D721Med (cell line): ENCODE data around the gene NEGR1.

ENCODE experiments used
- DNase-seq: peaks from one replicate; pipeline ENCODE4 v3.0.0; 2011; ENCODE audit warnings: low spot score; ENCODE audit not compliant: insufficient read length
- FAIRE-seq: peaks from 2 replicates; lab custom pipeline; 2011; peaks lifted over from hg19 to GRCh38; lab: Jason Lieb, UNC
- CTCF ChIP-seq: IDR thresholded peaks from 2 replicates; pipeline ENCODE4 v1.5.1; 2012; ENCODE audit warnings: mild to moderate bottlenecking, control low read depth; ENCODE audit not compliant: insufficient read depth; ENCODE audit errors: missing control alignments

The NEGR1 gene

GRCh38 chr1:72177711-72178110 is 104.6 kb downstream of the NEGR1 start:
- FAIRE-seq, result no peak

DNA sequence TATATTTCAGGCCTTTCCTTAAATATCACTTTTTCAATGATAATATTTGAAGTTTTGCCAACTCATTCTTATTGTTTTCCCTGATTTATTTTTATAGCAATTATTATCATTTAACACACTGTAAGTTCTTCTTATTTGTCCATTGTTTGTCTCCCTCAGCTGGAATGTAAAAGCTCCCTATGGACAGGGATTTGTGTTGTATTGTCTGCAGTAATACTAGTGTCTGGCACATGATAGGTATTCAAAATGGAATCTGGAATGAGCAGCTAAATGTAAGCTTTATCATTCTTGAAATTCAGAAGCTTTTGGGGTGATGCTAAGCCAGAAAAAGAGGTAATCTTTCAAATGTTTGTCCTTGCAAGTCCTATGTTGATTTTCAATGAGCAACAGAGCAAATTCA is 112.1 kb downstream of the NEGR1 start:
- TF ChIP-seq CTCF, result no peak
- FAIRE-seq (no peak), DNase-seq (no peak)

More at GRCh38 chr1:72177711-72178110, 104.6 kb downstream of the NEGR1 start:
- TF ChIP-seq CTCF, result no peak
- no peak for DNase-seq

DNA sequence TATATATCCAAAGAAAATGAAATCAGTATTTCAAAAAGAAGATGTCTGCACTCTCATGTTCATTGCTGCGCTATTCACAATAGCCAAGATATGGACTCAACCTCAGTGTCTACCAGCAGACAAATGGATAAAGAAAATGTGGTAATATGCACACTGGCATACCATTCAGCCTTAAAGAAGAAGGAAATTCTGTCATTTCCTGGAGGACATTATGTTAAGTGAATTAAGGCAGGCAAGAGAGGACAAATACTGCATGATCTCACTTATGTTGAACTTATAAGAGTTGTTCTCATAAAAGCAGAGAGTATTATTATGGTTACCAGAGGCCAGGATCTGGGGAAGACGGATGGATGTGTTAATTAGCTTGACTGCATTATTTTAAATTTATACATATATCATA is 115.9 kb downstream of the NEGR1 start:
- DNase-seq (no peak), FAIRE-seq (no peak)
- no peak for TF ChIP-seq CTCF

GRCh38 chr1:72150508-72150907 is 131.8 kb downstream of the NEGR1 start:
- no peak for FAIRE-seq
- no peak for DNase-seq

DNA sequence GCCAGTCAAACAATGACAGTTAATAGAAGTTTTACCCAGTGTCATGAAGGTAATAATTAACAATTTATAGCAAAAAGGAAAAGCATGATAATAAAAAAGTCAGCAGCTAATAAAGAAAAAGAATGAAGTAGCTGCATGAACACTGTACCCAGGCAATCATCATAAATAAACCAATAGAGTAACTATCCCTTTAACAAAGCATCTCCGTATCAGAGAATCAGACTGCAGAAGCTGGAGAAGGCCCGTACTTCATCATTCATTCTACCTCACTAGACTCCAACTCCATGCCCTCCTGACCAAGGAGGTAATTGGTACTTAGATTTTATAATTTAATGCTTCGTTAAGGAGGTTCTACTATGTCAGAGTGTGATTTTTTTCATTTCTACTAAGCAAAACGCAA is 140.5 kb downstream of the NEGR1 start:
- no peak for TF ChIP-seq CTCF
- FAIRE-seq (no peak), DNase-seq (no peak)

More at GRCh38 chr1:72150508-72150907, 131.8 kb downstream of the NEGR1 start:
- no peak for TF ChIP-seq CTCF

DNA sequence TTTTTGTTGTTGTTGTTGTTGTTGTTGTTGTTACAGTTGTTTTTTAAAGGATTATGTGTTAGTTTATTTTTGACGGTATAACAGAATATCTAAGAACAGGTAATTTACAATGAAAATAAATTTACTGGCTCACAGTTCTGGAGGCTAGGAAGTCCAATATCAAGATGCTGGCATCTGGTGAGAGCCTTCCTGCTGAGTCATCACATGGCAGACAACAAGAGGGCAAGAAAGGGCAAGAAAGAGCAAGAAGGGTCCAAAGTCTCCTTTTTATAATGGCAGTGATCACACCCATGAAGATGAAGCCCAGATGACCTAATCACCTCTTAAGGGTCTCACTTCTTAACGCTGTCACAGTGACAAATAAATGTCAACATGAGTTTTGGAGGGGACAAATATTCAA is 142.1 kb downstream of the NEGR1 start:
- no peak for TF ChIP-seq CTCF
- no peak for FAIRE-seq
- DNase-seq, result no peak

GRCh38 chr1:72137656-72138055 is 144.7 kb downstream of the NEGR1 start:
- no peak for TF ChIP-seq CTCF
- no peak for FAIRE-seq
- DNase-seq, result no peak
